ENCODE results near the gene MTOR.

The MTOR gene

DNA sequence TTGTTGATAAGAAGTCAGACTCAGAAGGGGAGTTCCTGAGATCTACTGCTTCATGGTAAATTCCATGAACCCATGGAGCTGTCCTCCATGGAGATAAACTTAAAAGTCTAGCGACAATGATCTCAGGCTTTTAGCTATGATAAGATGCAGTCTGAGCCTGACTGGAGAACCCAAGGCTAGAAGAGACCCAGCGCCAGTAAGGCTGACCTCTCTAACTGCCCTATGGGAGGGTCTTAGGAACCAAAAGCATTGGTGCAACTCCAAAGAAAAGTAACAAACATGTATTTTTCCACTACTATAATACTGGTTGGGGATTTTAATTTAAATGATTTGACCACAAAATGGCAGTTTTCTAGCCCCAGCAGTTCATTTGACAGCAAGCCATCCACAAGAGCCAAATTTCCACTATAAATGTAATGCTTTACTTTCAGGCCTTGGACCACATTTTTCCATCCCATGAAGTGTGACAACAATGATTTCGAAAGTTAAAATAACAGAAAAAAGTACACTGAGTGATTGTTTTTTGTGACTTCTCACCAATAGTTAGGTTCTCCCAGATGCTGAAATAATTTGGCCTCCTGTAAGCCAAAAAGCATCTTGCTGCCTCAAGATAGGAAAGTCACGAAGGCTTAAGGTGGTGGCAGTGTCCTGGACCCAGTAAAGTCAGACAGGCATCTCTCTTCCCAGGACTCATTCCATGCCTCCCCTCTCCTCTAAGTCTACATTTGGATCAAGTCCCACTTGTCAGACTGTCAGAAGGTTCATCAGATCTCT lies 119.5 kb downstream of the MTOR start:
- H3K4me3 ChIP-seq (ENCODE audit: low read depth, low read length) = no peak overlapping the region
- TF ChIP-seq, protein P1, sequence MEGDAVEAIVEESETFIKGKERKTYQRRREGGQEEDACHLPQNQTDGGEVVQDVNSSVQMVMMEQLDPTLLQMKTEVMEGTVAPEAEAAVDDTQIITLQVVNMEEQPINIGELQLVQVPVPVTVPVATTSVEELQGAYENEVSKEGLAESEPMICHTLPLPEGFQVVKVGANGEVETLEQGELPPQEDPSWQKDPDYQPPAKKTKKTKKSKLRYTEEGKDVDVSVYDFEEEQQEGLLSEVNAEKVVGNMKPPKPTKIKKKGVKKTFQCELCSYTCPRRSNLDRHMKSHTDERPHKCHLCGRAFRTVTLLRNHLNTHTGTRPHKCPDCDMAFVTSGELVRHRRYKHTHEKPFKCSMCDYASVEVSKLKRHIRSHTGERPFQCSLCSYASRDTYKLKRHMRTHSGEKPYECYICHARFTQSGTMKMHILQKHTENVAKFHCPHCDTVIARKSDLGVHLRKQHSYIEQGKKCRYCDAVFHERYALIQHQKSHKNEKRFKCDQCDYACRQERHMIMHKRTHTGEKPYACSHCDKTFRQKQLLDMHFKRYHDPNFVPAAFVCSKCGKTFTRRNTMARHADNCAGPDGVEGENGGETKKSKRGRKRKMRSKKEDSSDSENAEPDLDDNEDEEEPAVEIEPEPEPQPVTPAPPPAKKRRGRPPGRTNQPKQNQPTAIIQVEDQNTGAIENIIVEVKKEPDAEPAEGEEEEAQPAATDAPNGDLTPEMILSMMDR (IDR thresholded peaks at IDR 0.05; ENCODE audit: borderline replicate concordance, insufficient read depth, low read depth, low read length) = no peak

DNA sequence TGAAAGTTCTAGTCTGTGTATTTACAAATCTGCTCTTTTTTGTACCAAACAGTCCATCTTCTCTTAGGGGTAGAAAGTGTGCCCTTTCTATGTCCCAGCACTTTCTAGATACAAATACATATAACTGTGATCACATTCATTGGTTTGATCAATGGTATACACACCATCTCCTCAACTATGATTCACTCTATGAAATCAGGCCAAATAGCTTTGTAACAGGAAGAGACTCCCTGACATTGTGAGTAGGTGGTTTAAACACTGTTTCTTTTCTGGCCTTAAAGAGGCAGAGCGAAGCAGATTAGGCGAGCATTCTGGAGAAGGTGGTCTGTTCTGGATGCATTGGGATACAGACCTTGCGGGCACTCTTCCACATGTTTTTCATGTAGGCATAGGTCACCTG lies 123.4 kb downstream of the MTOR start:
- TF ChIP-seq, protein P1 (IDR thresholded peaks at IDR 0.05; ENCODE audit: borderline replicate concordance, insufficient read depth, low read depth, low read length) = no peak

DNA sequence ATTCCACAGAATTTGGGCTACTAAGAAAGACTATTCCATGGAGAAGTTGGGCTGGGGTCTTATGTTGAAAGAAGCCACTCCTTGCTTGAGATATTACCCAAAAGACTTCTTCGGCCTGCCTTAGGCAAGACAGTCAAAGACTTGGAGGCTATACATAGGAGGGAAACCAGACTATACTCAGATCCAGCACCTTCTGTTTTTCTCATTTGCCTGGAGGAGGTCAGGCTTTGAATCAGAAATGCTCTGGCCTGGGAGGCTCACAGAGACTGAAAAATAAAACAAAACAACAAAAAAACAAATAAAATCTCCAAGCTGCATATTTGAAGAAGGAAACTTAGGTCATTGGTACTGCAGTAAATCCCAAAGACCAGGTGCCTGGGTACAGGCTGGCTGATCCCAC lies 124.3 kb downstream of the MTOR start:
- TF ChIP-seq, protein P1 (IDR thresholded peaks at IDR 0.05; ENCODE audit: borderline replicate concordance, insufficient read depth, low read depth, low read length) = no peak

More for the DNA sequence above, 123.4 kb downstream of the MTOR start:
- H3K4me3 ChIP-seq (ENCODE audit: low read depth, low read length) = no peak overlapping the region

DNA sequence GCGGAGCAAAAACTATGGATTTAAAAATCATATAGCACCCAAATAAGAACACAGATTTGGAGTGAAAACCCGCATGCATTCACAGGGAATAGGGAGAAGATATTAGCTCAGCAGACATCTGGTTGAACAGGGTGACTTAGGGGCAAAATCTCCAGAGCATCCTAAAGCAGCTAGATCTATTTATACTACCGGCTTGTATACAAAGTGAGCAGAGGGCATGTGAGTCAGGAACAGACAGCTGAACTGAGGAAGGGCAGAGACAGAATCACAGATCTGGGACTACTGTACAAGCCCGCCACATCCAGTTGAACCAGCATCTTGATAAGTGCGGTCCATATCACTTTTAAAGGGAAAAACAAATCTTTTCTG lies 127.5 kb downstream of the MTOR start:
- TF ChIP-seq, protein P1 (IDR thresholded peaks at IDR 0.05; ENCODE audit: borderline replicate concordance, insufficient read depth, low read depth, low read length) = no peak
- H3K4me3 ChIP-seq (ENCODE audit: low read depth, low read length) = no peak overlapping the region

More for the DNA sequence above, 124.3 kb downstream of the MTOR start:
- no peak overlapping the region for H3K4me3 ChIP-seq (ENCODE audit: low read depth, low read length)

DNA sequence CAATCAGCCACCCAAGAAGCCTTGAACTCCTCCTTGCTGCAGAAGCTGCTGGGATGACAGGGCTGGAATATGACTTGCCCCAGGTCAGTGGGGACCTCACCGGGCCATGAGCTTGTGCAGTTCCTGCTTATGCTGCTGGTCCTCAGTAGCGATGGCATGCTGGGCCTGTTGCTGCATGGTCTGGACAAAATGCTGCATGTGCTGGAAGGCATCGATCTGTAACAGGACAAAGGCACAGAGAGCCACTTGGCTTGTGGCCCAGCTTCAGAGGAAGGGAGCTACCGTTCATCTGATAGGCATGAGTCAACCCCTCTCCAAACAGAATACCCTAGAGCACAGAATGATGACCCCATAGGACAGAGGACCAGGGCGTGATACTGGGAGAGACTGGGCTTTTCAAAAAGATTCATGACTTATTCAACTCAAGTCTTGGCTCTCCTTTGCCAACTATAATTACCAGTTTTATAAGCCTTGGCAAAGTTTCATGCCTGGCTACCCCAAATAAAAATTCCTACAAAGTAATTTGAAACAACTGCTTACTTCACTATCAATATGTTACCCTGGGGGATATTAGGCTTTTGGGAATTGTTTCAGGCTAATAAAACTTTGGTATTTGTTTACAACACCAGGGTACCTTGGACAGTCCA lies 128.0 kb downstream of the MTOR start:
- TF ChIP-seq, protein P1 (IDR thresholded peaks at IDR 0.05; ENCODE audit: borderline replicate concordance, insufficient read depth, low read depth, low read length) = no peak
- no peak overlapping the region for H3K4me3 ChIP-seq (ENCODE audit: low read depth, low read length)

DNA sequence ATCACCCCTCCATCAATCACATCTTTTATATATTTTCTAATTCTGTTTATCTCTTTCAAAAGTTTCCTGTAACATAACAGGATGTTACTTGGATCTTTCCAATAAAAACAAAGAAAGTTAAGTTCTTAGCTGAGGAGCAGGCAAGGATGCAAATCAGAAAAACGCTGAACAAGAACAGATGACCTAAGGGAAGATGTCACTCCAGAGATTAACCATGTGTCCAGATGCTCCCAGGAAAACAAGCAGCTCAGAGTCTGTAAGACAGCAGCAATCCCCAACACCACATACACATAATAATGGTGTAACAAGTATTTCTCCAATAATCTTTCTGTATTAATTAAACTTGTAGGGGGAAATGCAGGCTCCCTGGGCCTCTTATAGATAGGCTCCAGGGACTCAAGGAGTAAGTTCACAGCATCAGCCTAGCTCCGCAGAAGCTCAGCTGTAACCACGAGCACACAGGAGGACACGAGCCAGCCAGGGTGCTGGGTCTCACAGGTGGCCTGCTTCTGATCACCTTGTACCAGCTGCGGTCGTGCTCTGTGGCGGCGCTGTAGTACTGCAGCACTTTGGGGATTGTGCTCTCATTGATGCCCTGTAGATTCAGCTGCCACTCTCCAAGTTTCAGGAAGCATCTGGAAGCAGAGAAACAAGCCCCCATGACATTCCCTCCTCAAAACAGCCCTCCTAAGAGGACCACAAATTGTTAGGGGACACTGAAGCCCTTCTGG lies 129.6 kb downstream of the MTOR start:
- TF ChIP-seq, protein P1 (IDR thresholded peaks at IDR 0.05; ENCODE audit: borderline replicate concordance, insufficient read depth, low read depth, low read length) = no peak
- H3K4me3 ChIP-seq (ENCODE audit: low read depth, low read length) = no peak overlapping the region
